GM20000 (cell line): ENCODE data around the gene CCDC93.

Experiments used
- DNase-seq: peaks from one replicate; pipeline ENCODE4 v3.0.0; 2012; ENCODE audit warnings: low spot score
- TF ChIP-seq, protein P1 (sequence below): IDR thresholded peaks from 2 replicates; pipeline ENCODE4 v1.5.1; 2012; ENCODE audit warnings: mild to moderate bottlenecking, control low read depth; ENCODE audit errors: extremely low read depth, missing control alignments

The CCDC93 gene

DNA sequence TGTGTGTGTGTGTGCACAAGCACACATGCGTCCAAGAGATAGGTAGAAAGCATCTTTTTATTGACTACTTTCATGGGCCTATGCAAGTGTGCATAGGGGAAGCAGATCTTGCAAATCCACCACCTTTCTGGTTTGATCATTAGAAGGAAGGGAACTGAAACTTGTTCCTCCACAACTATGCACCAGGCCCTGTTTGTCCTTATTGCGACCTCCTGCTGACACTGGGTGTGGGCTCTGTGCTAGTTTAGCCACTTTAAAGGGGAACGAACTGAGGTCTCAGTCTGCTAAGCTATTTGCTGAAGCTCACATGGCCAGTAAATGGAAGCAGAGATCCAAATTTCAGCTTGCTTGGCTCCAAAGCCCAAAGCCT, 42.3 kb upstream of the CCDC93 start:
- DNase-seq, result peak; percentile 35
- TF ChIP-seq, protein P1, sequence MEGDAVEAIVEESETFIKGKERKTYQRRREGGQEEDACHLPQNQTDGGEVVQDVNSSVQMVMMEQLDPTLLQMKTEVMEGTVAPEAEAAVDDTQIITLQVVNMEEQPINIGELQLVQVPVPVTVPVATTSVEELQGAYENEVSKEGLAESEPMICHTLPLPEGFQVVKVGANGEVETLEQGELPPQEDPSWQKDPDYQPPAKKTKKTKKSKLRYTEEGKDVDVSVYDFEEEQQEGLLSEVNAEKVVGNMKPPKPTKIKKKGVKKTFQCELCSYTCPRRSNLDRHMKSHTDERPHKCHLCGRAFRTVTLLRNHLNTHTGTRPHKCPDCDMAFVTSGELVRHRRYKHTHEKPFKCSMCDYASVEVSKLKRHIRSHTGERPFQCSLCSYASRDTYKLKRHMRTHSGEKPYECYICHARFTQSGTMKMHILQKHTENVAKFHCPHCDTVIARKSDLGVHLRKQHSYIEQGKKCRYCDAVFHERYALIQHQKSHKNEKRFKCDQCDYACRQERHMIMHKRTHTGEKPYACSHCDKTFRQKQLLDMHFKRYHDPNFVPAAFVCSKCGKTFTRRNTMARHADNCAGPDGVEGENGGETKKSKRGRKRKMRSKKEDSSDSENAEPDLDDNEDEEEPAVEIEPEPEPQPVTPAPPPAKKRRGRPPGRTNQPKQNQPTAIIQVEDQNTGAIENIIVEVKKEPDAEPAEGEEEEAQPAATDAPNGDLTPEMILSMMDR, result no peak

DNA sequence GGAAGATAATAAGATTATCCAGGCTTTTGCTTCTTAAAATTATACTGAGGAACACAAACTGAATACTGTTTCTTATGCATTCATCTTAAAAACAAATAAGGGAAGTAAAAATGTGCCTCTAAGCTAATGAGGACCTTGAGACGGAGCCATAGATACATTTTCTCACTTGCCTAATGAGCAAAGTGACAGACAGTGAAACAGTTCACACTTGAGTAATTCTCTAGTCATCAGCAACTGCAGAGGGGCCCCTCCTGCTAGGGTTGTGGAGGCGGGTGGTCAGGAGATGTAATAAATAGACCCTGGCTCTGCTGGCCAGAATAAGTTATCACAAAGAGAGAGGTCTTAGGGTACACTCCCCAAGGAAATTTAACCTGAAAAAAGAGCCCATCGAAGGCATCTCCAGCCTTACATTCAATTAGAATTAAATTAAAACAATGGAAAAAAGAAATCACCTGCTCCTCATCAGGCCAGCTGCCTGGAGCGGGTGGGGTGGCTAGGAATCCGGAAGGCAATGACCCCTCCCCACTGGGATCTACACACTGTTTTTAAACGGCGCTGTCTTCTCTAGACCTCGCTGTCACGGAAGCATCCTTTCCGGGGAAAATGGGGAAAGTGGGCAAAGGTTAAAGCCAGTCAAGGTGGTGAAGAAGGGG, 41.8 kb upstream of the CCDC93 start:
- DNase-seq, result peak; percentile 48
- TF ChIP-seq, protein P1, result no peak

DNA sequence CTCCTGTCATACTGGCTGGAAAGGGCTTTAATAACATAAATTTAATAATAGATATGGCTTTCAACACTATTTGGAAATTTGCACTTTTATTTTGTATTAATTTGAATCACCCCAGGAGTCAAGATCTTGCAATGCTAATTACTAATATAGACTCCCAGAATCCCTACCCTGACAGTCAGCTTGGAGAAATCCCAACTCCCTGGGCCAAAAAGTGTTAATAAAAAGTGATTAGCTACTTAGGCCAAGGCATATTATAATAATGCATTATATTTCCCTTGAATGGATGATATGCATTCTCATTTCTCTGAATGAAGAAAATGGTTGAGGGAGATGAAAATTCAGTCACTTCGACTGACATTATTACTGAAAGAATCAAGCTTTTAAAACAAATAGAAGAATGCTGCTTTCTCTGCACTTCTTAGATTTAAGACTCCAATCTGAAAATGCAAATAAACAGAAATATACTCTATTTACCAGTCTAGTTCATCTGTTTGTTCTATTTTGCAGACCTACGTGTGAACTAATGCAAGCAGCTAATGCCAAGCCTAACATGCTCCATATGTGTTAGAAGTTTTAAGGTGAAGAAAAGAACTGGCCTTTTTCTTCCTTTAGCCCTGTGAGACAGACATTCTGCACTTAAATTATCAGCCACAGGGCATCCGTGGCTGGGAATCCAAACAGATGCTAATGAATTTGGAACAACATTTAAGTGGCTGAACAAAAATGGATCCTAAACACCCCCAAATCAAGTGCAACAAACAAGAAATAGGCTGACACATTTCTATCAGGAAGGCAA, 40.5 kb upstream of the CCDC93 start:
- TF ChIP-seq, protein P1, result no peak
- DNase-seq, result no peak

GRCh38 chr2:118053681-118054080, 39.8 kb upstream of the CCDC93 start:
- TF ChIP-seq, protein P1, result no peak

GRCh38 chr2:118052474-118052873, 38.6 kb upstream of the CCDC93 start:
- no peak for DNase-seq
- TF ChIP-seq, protein P1, result no peak

More at GRCh38 chr2:118053681-118054080, 39.8 kb upstream of the CCDC93 start:
- no peak for DNase-seq

GRCh38 chr2:118051826-118052358, 38.0 kb upstream of the CCDC93 start:
- TF ChIP-seq, protein P1, result no peak
- DNase-seq, result no peak

GRCh38 chr2:118050974-118051373, 37.1 kb upstream of the CCDC93 start:
- TF ChIP-seq, protein P1, result no peak
- DNase-seq, result no peak
